SK-N-SH treated with all-trans-retinoic acid at 6 μM for 48 hours (cell line): ENCODE results near the gene TMED6.
A peak's percentile ranks its signal among the peaks of the same experiment; 100 is the strongest.

Experiments
- ATAC-seq: fragments of 200-7000 bp; cut with Tn5 transposase; 3 replicates; pipeline ENCODE4 v1.9.1; 2020; ENCODE audit warnings: mild to moderate bottlenecking, moderate library complexity
- ARNTL ChIP-seq: fragments of 450-650 bp; formaldehyde crosslinking; IDR thresholded peaks from 2 replicates; pipeline ENCODE4 v1.5.0; 2020; ENCODE audit warnings: low read depth, mild to moderate bottlenecking, moderate library complexity, borderline replicate concordance
- BACH2 ChIP-seq: fragments of 250-450 bp; sonication (Bioruptor Pico); IDR thresholded peaks from 2 replicates; pipeline ENCODE4 v1.9.0; 2021; ENCODE audit warnings: mild to moderate bottlenecking, borderline replicate concordance
- CSDC2 ChIP-seq: fragments of 250-450 bp; sonication (Bioruptor Pico); IDR thresholded peaks from 2 replicates; pipeline ENCODE4 v1.5.0; 2020; ENCODE audit warnings: mild to moderate bottlenecking, moderate library complexity
- GLIS3 ChIP-seq: fragments of 250-450 bp; sonication (Bioruptor Pico); IDR thresholded peaks from 2 replicates; pipeline ENCODE4 v1.5.0; 2020; ENCODE audit warnings: mild to moderate bottlenecking, moderate library complexity
- ISL1 ChIP-seq: fragments of 250-450 bp; sonication (Bioruptor Pico); IDR thresholded peaks from 2 replicates; pipeline ENCODE4 v2.1.2; 2022; ENCODE audit warnings: mild to moderate bottlenecking, moderate library complexity
- OSR1 ChIP-seq: fragments of 250-450 bp; sonication (Bioruptor Pico); IDR thresholded peaks from 2 replicates; pipeline ENCODE4 v1.8.0; 2022; ENCODE audit warnings: moderate library complexity, mild to moderate bottlenecking, inconsistent platforms
- PPARA ChIP-seq: fragments of 250-450 bp; sonication (Bioruptor Pico); IDR thresholded peaks from 2 replicates; pipeline ENCODE4 v1.5.0; 2020; ENCODE audit warnings: mild to moderate bottlenecking, borderline replicate concordance
- RARB ChIP-seq: fragments of 250-450 bp; sonication (Bioruptor Pico); IDR thresholded peaks from 2 replicates; pipeline ENCODE4 v1.8.0; 2021; ENCODE audit warnings: mild to moderate bottlenecking, moderate library complexity
- SNAI2 ChIP-seq: fragments of 250-450 bp; sonication (Bioruptor Pico); IDR thresholded peaks from 2 replicates; pipeline ENCODE4 v1.5.0; 2020; ENCODE audit warnings: mild to moderate bottlenecking, moderate library complexity
- TCF4 ChIP-seq: fragments of 250-450 bp; sonication (Bioruptor Pico); IDR thresholded peaks from 2 replicates; pipeline ENCODE4 v1.8.0; 2021; ENCODE audit warnings: mild to moderate bottlenecking, moderate library complexity, borderline replicate concordance
- TOX ChIP-seq: fragments of 250-450 bp; sonication (Bioruptor Pico); IDR thresholded peaks from 2 replicates; pipeline ENCODE4 v1.8.0; 2021; ENCODE audit warnings: mild to moderate bottlenecking, moderate library complexity, borderline replicate concordance
- ZC3H10 ChIP-seq: fragments of 250-450 bp; sonication (Bioruptor Pico); IDR thresholded peaks from 2 replicates; pipeline ENCODE4 v1.5.1; 2021; ENCODE audit warnings: mild to moderate bottlenecking, moderate library complexity
- ZFP3 ChIP-seq: fragments of 250-450 bp; sonication (Bioruptor Pico); IDR thresholded peaks from 2 replicates; pipeline ENCODE4 v1.5.0; 2020; ENCODE audit warnings: mild to moderate bottlenecking, moderate library complexity
- ZFP30 ChIP-seq: fragments of 450-650 bp; formaldehyde crosslinking; IDR thresholded peaks from 2 replicates; pipeline ENCODE4 v1.5.0; 2022; ENCODE audit warnings: mild to moderate bottlenecking, moderate library complexity
- ZNF70 ChIP-seq: fragments of 450-650 bp; formaldehyde crosslinking; IDR thresholded peaks from 2 replicates; pipeline ENCODE4 v1.5.0; 2020; ENCODE audit warnings: mild to moderate bottlenecking, moderate library complexity
- ZNF8 ChIP-seq: fragments of 450-650 bp; formaldehyde crosslinking; IDR thresholded peaks from 2 replicates; pipeline ENCODE4 v1.5.0; 2020; ENCODE audit warnings: mild to moderate bottlenecking, moderate library complexity
- TF ChIP-seq, protein P1 (sequence below): fragments of 250-450 bp; sonication (Bioruptor Pico); IDR thresholded peaks from 2 replicates; pipeline ENCODE4 v1.8.0; 2020; ENCODE audit warnings: mild to moderate bottlenecking, moderate library complexity, borderline replicate concordance
- TF ChIP-seq, protein P2 (sequence below): fragments of 250-450 bp; sonication (Bioruptor Pico); IDR thresholded peaks from 2 replicates; pipeline ENCODE4 v1.5.1; 2021; ENCODE audit warnings: mild to moderate bottlenecking, moderate library complexity
- TF ChIP-seq, protein P3 (sequence below): fragments of 250-450 bp; sonication (Bioruptor Pico); IDR thresholded peaks from 2 replicates; pipeline ENCODE4 v1.8.0; 2021; ENCODE audit warnings: low read depth, mild to moderate bottlenecking, moderate library complexity, borderline replicate concordance
- TF ChIP-seq, protein P4 (sequence below): fragments of 250-450 bp; sonication (Bioruptor Pico); IDR thresholded peaks from 2 replicates; pipeline ENCODE4 v1.5.1; 2020; ENCODE audit warnings: low read depth, mild to moderate bottlenecking, moderate library complexity
- TF ChIP-seq, protein P5 (sequence below): fragments of 250-450 bp; sonication (Bioruptor Pico); IDR thresholded peaks from 2 replicates; pipeline ENCODE4 v1.5.0; 2020; ENCODE audit warnings: mild to moderate bottlenecking, moderate library complexity

TMED6 gene

DNA sequence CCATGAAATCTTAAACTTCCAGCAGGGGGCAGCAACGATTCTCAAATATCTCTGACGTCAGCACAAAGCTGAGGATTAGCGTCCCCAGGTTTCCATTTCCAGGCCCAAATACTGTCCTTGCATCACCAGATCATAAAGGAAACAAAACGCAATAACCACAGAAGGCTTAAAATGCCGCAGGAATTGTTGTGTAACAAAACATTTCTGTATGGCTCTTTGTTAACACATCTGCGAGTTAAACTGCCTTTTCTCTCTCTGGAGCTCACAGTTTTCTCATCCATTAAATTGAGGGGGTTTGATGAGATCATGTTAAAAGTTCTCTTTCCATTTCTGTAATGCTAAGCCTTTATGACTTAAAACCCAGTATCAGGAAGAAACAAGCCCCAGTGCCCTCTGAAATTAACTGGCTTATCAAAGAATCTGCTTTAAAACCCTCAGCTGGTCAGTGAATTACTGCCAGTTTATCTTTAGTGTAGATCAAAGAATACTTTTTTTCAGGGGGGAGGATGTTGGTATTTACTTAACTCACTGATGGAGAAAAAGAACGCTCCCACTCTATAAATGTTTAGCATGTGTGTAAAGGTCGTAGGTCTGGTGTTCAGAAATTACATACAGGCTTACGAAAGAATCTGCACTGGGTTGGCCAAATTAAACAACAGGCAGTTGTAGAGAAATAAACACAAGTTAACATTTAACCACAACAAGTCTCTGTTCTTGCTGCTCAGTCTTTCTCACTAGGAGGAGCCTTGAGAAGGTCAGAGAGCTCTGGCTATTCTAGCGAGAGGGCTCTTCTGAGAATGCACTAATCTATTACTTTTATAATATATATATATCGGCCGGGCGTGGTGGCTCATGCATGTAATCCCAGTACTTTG, 44.8 kb upstream of the TMED6 start:
- TF ChIP-seq ZNF8 (CRISPR knock-in tag) (0 out of 2 replicates have a peak, but pooled peaks have one; percentile 6), ZC3H10 (CRISPR knock-in tag) (no peak), RARB (no peak)
- peak; percentile 63 for ATAC-seq

DNA sequence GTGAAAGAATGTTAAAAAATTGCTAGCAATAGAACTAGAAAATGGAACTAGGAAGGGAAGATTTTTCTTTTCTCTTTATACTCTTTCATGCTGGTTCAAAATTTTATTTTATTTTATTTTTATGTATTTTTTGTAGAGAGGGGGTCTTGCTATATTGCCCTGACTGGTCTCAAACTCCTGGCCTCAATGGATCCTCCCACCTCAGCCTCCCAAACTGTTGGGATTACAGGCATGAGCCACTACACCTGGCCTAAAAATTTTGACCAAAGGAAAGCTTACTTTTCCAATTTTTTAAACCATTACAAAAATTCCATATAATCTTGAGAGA, 44.2 kb upstream of the TMED6 start:
- TF ChIP-seq ZFP30: no peak
- no peak for TF ChIP-seq PPARA (CRISPR knock-in tag)
- no peak for TF ChIP-seq TOX (CRISPR knock-in tag)
- no peak for TF ChIP-seq ZNF70 (CRISPR knock-in tag)
- no peak for TF ChIP-seq GLIS3 (CRISPR knock-in tag)
- TF ChIP-seq ZFP3 (CRISPR knock-in tag): no peak
- no peak for TF ChIP-seq CSDC2 (CRISPR knock-in tag)
- no peak for ATAC-seq

DNA sequence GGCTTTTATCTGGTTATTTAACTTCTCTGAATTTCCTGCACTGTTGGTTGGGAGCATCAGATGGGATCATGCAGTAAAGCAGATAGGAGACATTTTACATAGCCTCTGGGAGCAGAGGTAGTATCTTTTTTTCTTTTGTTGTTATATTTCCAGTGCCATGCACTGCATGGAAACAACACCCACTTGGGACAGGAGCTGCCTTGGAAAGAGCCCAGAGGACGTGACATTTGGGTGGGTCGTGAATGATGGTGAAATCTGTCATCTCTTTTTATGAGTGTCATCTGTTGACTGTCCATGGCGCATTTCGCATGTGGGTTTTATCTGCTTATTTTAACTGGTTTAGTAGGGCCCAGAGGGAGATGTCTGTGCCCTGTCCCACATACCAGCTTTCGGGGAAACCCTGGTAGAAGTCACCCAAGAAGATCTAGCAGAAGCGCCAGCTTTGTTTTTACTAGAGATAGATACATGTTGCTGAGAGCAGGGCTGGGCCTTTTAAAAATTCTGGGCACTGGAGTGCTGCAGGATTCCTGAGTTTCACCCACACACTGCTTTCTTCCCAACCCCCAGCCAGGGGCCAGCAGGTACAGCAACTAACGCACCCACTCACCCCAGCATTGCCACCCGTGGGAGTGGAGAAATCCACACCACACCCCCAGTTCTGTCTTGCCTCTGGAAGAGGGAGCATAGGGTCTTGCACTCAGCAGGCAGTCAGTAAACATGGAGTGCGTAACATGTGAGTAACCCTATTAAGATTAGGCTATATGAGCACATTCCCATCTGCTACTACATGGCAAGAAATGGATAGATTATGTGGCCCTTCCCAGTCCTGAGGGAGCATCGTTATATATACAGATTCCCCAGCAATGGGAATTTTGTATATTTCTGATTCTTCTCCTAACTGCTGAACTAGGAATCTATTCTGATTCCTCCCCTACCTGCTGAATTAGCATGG, 42.6 kb upstream of the TMED6 start:
- no peak for TF ChIP-seq ZNF70 (CRISPR knock-in tag)
- TF ChIP-seq, protein P1, sequence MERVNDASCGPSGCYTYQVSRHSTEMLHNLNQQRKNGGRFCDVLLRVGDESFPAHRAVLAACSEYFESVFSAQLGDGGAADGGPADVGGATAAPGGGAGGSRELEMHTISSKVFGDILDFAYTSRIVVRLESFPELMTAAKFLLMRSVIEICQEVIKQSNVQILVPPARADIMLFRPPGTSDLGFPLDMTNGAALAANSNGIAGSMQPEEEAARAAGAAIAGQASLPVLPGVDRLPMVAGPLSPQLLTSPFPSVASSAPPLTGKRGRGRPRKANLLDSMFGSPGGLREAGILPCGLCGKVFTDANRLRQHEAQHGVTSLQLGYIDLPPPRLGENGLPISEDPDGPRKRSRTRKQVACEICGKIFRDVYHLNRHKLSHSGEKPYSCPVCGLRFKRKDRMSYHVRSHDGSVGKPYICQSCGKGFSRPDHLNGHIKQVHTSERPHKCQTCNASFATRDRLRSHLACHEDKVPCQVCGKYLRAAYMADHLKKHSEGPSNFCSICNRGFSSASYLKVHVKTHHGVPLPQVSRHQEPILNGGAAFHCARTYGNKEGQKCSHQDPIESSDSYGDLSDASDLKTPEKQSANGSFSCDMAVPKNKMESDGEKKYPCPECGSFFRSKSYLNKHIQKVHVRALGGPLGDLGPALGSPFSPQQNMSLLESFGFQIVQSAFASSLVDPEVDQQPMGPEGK (CRISPR knock-in tag): no peak
- TF ChIP-seq, protein P2, sequence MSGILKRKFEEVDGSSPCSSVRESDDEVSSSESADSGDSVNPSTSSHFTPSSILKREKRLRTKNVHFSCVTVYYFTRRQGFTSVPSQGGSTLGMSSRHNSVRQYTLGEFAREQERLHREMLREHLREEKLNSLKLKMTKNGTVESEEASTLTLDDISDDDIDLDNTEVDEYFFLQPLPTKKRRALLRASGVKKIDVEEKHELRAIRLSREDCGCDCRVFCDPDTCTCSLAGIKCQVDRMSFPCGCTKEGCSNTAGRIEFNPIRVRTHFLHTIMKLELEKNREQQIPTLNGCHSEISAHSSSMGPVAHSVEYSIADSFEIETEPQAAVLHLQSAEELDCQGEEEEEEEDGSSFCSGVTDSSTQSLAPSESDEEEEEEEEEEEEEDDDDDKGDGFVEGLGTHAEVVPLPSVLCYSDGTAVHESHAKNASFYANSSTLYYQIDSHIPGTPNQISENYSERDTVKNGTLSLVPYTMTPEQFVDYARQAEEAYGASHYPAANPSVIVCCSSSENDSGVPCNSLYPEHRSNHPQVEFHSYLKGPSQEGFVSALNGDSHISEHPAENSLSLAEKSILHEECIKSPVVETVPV (CRISPR knock-in tag): no peak
- no peak for TF ChIP-seq TCF4 (CRISPR knock-in tag)
- ATAC-seq: no peak

DNA sequence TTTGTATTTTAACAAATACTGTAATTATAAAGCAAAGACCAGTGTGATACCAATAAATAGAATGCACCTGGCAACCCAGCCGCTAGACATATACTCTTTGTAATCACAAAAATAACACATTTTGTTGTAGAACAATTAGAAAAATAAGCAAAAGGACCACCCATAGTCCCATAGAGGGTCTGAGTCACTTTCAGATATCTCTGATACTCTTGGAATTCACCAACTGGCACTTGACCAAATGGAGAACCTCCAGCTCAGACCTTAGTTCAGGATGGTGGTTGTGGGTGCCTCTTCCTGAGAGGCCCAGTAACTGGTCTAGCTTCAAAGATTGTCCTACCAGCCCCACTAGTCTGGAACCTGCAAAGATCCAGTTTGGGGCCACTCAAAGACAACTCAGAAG, 35.0 kb upstream of the TMED6 start:
- no peak for TF ChIP-seq TOX (CRISPR knock-in tag)
- TF ChIP-seq, protein P3, sequence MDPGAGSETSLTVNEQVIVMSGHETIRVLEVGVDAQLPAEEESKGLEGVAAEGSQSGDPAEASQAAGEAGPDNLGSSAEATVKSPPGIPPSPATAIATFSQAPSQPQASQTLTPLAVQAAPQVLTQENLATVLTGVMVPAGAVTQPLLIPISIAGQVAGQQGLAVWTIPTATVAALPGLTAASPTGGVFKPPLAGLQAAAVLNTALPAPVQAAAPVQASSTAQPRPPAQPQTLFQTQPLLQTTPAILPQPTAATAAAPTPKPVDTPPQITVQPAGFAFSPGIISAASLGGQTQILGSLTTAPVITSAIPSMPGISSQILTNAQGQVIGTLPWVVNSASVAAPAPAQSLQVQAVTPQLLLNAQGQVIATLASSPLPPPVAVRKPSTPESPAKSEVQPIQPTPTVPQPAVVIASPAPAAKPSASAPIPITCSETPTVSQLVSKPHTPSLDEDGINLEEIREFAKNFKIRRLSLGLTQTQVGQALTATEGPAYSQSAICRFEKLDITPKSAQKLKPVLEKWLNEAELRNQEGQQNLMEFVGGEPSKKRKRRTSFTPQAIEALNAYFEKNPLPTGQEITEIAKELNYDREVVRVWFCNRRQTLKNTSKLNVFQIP (CRISPR knock-in tag): no peak
- TF ChIP-seq ZFP30: no peak
- no peak for TF ChIP-seq CSDC2 (CRISPR knock-in tag)
- TF ChIP-seq OSR1: no peak
- TF ChIP-seq BACH2 (CRISPR knock-in tag): no peak
- TF ChIP-seq ZC3H10 (CRISPR knock-in tag): no peak
- TF ChIP-seq, all 23 proteins: peak for 0

DNA sequence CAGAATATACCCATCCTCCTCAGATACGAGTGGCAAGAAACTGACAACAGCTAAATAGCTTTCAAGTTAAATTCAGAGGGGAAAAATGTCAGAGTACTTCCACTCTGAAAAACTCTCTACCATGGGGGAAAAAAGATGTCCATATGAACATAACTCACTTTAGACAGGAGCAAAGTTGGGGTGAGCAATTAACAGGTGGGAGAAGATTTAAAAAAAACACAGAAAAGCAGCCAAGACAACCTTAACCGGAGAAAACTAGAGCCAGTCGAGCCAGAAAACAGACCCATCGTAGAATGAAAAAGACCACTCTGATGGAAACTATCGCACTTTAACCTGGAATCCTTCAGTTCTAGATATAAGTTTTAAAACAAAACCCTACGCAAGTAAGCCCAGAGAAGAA, 33.4 kb upstream of the TMED6 start:
- no peak for ATAC-seq
- TF ChIP-seq PPARA (CRISPR knock-in tag): no peak
- no peak for TF ChIP-seq GLIS3 (CRISPR knock-in tag)
- no peak for TF ChIP-seq ISL1
- no peak for TF ChIP-seq SNAI2
- no peak for TF ChIP-seq ZC3H10 (CRISPR knock-in tag)
- TF ChIP-seq, protein P2 (CRISPR knock-in tag): no peak
- TF ChIP-seq ZFP3 (CRISPR knock-in tag): no peak
- no peak for TF ChIP-seq ZFP30
- TF ChIP-seq, protein P4, sequence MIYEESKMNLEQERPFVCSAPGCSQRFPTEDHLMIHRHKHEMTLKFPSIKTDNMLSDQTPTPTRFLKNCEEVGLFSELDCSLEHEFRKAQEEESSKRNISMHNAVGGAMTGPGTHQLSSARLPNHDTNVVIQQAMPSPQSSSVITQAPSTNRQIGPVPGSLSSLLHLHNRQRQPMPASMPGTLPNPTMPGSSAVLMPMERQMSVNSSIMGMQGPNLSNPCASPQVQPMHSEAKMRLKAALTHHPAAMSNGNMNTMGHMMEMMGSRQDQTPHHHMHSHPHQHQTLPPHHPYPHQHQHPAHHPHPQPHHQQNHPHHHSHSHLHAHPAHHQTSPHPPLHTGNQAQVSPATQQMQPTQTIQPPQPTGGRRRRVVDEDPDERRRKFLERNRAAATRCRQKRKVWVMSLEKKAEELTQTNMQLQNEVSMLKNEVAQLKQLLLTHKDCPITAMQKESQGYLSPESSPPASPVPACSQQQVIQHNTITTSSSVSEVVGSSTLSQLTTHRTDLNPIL (CRISPR knock-in tag): no peak
- no peak for TF ChIP-seq ZNF70 (CRISPR knock-in tag)
- TF ChIP-seq, protein P5, sequence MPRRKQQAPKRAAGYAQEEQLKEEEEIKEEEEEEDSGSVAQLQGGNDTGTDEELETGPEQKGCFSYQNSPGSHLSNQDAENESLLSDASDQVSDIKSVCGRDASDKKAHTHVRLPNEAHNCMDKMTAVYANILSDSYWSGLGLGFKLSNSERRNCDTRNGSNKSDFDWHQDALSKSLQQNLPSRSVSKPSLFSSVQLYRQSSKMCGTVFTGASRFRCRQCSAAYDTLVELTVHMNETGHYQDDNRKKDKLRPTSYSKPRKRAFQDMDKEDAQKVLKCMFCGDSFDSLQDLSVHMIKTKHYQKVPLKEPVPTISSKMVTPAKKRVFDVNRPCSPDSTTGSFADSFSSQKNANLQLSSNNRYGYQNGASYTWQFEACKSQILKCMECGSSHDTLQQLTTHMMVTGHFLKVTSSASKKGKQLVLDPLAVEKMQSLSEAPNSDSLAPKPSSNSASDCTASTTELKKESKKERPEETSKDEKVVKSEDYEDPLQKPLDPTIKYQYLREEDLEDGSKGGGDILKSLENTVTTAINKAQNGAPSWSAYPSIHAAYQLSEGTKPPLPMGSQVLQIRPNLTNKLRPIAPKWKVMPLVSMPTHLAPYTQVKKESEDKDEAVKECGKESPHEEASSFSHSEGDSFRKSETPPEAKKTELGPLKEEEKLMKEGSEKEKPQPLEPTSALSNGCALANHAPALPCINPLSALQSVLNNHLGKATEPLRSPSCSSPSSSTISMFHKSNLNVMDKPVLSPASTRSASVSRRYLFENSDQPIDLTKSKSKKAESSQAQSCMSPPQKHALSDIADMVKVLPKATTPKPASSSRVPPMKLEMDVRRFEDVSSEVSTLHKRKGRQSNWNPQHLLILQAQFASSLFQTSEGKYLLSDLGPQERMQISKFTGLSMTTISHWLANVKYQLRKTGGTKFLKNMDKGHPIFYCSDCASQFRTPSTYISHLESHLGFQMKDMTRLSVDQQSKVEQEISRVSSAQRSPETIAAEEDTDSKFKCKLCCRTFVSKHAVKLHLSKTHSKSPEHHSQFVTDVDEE: no peak
- TF ChIP-seq ARNTL (CRISPR knock-in tag): no peak

More for the DNA sequence above, 35.0 kb upstream of the TMED6 start:
- no peak for ATAC-seq
